ENCODE results near the gene MYH10.
"Not testable (repeated sequence)": the region's sequence is repeated elsewhere in the genome, so short reads cannot be mapped to it uniquely, and the experiment has no call there.

The MYH10 gene

DNA sequence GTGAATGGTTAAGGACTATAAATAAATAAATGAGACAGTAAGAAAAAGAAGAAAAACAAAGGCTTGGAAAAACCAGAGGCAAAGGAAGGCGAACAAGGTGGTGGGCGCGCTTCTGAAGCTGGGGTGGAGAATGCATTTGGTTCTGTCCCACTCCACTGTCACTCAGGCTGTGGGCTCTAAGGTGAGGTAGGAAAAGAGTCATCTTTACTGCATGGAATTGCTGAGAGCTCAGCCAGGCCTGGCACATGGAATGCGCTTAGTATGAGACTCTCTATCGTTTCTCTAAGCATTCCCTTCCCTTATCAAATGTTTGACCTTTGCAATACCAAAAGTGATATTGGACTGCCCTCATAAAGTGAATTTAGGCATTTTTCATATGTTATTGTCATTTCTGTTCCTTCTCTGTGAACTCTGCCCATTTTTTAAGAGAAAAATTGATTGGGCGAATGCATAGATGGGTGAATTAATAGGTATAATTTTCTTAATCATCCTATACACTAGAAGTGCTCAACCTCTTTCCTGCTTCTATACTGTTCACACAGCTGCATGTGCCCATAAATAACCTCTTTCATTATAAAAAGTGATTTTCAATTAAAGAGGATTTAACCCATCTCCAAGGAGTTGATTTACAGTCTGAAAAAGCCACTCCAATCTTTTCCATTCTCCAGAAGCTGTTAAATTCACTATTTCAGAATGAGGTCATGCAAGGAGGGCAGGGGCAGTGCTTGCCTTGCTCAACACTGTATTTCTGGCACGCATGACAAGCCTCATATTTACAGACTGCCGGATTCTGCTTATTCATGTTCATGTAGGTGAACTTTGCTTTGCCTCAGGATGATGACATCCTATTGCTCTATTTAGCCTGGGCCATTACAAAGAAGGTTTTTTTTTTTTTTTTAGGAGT is 87.7 kb downstream of the MYH10 start:
- peak; percentile 19 for DNase-seq

DNA sequence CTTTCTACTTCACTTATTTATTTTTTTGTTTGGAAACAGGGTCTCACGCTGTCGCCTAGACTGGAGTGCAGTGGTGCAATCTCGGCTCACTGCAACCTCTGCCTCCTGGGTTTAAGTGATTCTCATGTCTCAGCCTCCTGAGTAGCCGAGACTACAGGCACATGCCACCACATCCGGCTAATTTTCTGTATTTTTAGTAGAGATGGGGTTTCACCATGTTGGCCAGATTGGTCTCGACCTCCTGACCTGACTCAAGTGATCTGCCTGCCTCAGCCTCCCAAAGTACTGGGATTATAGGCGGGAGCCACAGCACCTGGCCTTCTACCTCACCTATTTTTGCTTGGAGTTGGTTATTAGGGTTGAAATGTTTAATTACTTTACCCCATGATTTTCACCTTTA is 90.5 kb downstream of the MYH10 start:
- DNase-seq = not testable (repeated sequence)

DNA sequence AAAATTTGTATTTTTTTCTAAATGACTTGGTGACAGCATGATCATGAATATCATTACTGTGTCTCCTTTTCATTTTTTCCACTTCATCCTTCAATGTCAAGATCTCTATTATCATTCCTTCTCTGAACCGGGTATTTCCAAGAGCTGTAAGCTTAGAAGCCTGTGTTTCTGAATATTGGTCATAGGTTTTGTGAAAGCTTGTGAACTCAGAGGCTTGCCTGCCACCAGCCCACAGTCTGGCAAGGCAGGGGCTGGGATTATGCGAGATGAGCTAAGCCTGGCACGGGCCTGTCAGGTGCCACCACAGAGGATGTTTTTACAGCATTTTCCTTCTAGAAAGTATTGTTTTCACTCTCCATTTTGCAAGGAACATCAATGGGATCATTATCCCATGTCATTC is 92.8 kb downstream of the MYH10 start:
- DNase-seq = no peak

DNA sequence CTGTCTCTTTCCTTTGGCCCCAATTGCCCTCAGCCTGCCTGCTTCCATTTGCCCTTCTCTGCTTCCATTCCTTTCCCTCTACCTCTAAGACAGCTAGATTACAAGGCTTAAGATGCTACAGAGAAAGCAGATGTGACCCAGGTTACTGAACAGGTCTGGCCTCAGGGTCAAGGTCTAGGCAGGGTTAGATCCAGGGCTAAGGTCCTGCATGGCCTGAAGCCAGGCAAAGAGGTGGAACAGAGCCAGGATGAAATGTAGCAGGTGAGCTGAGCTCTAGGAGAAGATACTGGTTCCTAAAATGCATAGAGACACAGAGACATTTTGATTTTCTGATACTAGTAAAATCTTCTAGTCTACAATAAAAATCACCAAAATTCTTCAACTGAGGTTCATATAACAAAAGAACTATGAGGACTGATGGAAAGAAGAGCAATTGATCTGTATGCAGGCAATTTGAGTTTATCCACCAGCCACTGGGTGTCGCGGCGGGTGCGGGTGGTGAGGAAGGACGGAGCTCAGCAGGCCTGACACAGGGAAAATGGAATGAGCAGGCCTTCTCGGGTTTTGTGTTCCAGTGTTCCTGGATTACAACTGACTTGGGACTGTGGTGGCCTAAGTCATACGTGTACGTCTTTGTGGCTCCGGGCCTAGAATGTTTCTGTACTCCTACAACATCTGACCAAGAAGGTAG is 95.9 kb downstream of the MYH10 start:
- DNase-seq = no peak

DNA sequence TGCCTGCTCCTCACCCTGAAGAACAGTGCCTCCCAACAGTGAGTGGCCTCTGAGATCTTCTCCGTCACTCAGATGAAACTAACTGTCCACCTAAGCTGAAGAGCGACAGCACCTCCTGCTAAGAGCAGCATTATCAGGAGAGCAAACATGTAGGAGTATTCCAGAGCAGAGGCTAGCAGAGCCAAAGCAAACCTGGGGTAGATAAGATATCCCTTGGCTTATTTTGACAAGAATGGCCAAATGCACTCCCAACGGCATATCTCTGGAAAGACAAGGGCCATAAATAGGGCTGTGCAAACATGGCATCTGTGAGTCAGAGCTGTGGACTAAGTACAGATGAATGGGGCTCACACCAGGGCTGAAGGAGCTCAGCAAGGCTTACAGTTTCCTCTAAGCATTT is 98.5 kb downstream of the MYH10 start:
- peak; percentile 8 for DNase-seq

DNA sequence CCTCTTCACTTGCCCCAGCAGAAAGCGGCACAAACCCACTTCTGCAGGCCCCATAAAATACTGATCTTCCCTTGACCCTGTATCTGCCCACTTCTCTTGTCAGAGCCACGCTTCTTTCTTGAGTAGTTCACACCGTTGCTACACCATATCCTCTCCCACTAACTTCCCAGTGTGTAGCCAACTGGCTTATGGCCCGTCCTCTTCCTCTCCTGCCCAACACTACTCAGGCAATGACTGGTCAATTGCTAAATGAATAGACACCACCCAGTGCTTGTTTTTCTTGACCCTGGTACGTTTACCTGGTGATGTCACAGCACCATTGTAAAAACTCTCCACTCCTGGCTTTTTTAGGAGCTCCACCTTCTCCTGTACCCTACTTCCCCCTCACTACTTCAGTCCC is 107.9 kb downstream of the MYH10 start:
- no peak for DNase-seq

DNA sequence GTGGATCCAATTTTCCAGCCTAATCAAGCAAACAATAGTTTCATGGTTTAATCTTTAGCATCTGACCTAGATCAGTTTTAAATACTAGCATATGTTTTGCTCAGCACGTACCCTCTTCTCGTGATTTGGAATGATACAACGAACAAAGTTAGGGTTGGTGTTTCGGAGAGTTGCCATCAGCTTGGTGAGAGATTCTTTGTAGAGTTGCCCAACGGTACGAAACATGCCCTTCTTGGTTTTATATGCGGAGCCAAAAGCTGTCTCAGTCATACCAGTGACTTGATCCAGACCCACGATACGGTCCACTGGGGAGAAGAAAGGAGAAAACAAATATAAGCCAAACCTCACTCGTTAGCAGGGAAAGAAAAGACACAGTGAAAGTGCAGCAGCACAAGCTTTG is 109.5 kb downstream of the MYH10 start:
- no peak for DNase-seq

DNA sequence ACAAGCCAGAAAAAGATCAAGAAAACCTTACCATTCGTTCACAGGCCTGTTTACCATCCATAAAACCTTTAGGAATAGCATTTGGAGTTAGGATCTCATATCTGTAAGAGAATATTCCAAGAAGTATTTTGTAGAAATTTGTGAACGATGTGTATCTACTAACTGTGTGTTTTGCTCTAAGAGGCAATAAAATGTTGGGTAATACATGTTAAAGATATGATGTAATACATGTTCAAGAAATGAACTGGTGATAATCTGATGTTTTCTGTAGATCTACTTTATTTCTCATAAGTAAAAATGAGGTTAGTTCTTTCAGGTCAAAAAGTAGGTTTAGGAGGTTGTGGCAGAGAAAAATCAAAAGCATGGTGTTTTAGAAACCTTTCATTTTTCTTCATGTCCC is 111.7 kb downstream of the MYH10 start:
- DNase-seq = no peak

DNA sequence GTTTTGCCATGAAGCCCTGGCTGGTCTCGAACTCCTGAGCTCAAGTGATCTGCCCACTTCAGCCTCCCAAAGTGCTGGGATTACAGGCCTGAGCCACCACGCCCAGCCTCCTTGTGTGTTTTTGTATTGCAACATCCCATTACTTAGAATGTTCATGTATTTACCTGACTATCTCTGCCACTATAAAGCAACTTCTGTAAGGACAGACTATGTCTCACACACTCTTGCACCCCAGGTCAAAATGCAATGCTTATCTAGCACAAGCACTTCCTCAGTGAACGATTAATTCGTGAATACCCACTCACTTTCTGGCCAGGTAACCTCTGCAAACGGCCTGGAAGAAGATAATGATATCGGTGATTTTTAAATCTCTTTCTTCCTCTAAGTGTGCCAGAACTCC is 112.2 kb downstream of the MYH10 start:
- no peak for DNase-seq

DNA sequence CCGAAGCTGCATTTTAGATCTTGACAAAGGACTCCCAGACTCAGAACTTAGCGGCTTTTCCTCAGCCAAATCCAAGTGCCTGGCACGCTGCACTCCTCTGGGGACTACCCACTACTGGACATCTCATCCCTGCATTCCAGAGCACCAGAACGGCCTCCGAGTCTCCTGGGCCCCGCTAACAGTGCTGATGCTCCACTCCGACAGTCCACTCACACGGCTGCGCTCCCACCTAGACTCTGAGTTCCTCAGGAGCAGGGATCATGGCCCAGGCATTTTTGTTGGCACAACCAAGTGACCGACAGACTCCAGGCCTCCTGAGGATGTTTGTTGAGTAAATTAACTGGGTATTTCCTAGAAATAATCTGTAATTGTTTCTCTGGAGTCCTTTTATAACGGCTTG is 115.7 kb downstream of the MYH10 start:
- no peak for DNase-seq

DNA sequence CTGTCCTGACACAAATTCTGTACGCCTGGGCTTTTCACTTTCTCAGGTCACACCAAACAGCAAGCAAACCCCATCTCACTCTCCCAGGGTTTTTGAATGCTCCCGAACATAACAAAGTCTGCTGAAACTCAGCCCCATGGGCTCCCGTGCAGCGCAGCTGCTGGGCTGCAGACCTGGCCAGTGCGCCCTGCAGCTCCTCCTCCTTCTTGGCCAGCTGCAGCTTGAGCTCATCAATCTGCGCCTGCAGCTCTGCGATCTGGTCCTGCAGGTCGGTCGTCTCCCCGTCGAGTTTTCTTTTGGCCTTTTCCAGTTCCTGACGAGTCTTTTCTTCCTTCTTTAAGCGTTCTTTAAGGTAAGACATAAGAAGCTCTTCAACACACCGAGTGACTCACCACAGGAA is 124.4 kb downstream of the MYH10 start:
- DNase-seq = no peak

DNA sequence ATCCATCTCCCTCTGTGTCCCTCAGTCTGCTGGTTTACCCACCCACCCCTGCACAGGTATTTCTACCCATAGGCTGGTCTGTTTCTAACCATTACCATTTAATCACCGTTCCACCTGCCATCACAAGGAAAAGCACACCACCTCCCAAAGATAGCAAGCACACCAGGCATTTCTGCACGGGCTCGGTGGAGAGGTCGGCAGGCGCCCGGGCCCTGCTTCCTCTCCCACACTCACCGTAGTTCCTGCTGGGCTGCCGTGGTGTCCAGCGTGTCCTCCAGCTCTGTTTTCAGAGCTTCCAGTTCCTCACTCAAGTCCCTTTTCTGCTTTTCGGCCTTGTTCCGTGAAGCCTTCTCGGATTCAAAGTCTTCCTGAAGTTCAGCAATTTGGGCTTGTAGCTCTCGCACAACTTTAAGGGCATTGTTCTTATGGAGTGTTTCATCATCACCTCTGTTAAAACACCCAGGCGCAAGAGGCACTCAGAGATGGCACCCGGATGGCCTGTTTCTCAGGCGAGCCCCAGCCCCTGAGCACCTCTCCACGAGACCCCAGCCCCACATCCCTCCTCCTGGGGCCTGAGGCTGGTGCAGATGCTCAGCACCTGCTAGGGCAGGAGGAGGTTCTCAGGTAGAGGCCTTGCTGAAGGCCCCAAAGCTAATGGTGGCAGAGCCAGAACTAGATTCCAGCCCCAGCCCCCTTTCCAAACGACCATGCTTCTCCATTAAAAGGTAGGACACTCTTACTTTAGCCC is 125.9 kb downstream of the MYH10 start:
- no peak for DNase-seq

DNA sequence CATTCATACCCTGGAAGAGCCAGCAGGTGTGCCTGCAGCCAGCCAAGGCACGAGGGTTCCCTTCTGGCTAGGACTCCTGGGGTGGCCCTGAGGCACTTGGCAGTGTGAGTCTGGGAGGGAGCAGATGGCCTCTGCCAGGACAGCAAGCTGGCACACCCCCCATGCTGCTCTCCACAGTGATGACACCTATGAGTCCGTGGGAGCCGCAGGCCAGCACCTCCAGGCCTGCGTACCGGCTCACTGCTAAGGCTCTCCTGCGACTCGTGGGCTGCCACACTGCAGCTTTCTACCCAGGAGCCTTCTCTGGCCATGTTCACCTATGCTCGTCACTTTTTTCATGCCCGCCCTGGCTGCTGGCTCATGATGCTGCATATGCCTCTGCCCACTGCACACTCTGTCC is 126.7 kb downstream of the MYH10 start:
- DNase-seq = no peak

DNA sequence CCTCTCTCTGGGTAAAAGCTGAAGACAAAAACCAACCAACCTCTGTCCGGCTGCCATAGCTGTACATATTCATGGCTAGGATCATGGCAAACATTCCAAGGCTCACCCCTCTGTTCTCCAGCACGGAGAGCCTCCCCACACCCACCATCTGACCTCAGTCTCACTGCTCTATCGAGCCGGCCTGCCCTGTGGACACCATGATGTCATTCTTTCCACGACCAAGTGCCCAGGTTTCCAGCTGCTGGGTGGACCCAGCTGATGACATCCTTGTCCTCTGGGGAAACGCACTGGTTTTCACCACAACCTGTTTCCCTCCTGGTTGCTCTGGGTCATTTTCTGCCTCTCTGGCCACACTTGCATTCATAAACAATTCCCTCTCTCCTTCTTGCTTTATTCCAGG is 127.2 kb downstream of the MYH10 start:
- no peak for DNase-seq

DNA sequence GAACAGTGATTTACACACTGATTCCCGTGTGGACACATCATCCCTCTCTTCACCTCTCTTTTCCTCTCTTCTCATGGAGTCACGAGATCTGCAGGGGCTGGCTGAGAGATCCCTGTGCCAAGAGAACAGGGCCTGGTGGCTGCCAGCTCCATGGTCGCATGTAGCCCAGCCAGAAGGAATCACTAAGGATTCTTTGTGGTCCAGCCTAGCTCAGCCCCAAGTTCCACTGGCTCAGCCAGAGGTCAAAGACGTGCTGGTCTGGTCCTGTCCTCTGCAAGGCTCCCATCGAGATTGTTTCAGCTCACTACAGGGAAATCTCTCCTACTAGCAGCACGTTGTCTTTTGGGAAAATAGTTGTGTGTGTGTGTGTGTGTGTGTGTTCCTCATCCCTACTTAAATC is 128.4 kb downstream of the MYH10 start:
- DNase-seq = no peak

DNA sequence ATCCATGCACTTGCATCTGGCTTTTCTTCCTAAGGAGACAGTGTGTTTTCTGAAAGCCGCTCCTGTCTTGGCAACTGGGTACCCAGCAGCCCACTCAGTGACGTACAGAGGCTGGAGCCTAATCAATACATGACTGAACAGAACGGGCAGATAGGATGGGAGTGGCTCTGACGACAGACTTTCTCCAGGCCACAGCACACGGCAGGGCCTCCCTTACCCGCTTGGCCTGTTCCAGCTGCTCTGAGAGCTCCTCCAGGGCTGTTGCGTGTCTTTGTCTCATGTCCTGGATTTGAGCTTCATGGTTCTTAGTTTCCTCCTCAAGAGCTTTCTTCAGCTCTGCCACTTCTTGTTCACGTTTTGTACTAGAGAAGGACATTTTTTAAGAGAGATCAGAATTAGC is 129.9 kb downstream of the MYH10 start:
- no peak for DNase-seq

DNA sequence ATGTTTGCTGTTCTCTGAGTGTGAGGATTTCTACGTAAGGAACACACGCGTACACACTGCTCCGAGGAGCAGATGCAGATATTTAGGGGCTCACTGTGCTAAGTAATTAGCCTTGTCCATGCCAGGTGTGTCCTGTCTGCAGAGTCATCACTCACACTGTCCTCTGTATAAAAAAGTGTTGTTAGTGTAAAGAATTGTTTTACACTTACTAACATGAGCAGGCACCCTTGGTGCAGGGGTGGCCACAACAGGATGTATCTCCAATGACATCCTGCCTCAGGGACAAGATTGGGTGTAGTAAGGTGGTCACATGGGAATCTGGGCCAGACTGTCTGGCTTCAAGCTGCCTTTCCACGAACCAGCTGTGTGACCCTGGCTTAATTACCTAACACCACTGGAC is 130.9 kb downstream of the MYH10 start:
- DNase-seq = no peak

DNA sequence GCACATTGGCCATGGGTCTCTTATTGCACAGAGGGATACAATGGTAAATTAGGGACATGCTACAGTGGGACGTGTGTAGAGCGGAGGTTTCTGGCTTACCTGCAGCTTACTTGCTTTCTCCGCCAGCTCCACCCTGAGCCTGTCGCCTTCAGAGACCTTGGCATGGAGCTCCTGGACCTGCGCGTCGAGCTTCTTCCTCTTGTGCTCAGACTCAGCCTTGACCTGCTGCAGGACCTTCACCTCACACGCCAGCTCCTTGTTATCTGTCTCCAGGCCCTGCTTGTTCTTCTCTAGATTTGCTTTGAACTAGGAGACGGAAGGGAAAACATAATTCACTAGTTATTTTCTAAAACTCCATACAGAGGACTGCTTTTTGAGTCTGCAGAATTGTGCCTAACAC is 131.4 kb downstream of the MYH10 start:
- no peak for DNase-seq

DNA sequence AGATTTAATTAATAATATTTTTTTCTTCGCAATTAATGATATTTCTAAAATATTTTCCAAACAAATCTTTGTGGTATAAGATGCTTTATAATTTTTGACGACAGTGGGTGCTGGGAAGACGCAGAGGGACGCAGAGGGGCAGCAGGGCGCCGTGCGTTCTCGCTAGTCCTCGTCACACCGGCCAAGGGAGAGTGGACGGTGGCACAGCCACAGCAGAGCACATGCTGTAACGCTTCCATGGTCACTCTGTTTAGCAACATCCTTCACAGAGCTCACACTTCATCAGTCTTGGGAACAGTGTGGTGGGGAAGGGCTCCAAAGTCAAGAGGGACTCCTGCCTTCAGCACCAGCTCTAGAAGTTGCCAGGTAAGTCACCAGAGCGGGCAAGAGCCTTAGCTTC is 134.4 kb downstream of the MYH10 start:
- no peak for DNase-seq

DNA sequence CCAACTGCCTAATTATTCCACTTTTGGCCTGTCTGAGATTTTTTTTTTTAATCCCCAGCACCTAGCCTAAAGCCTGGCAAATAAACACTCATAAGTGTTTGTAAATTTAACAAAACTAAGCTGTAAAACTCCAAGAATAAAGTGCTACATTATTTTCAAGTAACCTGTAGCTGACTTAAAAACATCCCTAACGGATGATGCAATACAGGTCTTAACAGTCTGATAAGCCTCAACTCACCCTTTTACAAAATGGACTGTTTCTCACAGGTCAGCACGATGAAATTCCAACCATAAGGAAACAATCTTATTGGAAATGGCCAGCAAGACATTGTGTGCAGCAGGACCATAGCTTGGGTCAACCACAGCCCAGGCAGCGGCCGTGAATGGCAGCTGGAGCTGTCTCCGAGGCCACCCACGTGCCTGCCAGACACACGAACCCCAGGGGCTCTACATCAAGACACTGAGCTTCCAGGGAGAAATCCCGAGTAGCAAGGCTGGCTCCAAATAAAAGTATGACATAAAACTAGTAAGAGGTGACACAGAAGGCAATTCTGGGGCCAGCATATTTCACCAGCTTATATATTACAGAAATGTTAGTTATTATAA is 135.9 kb downstream of the MYH10 start:
- no peak for DNase-seq

DNA sequence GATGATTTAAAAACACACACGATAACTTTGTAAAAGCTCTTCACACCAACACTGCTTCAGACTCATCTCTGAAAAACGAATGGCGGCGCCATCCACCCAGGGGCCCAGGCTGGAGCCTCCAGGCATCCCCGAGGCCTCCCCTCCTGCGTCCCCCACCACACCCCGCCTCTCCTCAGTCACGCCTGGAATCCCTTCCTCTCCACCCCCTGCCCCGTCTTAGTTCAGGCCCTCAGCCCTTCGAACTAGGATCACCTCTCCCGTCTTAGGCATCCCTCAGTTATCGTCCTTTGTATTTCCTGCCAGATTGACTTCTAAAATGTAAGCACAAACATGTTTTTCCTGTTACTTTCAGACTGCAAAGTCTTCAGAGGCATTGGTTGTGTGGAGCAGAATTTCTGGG is 136.5 kb downstream of the MYH10 start:
- no peak for DNase-seq

DNA sequence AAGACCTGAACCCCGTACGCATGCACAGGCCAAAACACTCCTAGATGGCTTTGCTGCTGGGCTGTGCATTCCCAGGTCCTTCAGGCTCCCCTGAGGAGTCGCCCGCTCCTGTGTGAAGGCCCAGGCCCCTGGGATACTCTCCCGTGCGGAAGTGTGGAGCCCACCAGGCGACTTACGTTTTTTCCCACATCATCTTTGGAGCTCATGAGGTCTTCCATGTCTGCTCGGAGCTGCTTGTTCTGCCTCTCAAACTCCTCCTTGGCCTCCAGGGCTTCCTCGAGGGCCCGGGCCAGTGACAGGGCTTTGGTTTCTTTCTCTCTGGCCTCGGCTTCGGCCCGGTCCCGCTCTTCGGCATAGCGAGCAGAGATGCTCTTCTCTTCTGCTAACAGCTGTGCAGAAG is 138.4 kb downstream of the MYH10 start:
- no peak for DNase-seq

DNA sequence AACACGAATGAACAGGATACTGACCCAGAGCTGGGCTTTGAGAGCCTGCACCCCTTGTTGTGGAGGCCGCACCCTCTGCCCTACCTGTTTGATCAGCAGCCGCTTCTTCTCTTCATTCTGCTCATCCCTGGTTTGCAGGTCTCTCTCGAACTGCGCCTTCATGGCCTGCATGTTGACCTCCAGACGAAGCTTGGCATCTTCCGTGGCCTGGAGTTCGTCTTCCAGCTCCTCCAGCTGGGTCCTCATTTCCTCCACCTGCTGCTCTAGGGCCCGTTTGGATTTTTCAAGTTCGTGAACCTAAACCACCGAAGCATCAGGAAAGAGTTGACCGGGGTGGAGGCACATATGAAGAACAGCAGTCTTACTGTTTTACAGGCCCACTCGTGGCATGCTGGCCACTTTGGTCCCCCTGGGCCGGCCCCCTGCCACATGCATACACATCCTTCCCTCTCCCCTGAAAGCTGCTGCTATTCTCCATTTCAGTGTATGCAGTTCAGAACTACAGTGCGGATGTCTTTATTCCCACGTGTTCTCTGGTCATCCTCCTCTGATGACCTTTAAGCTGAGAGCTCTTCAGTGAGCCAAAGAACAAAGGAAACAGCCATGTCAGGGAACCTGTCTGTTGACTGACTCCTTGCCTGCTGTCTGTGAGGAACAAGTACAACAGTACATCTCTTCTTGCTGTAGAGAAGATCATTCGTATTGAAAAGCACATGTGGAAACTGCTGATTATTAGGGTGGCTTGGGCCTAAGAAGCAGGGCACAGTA is 140.1 kb downstream of the MYH10 start:
- no peak for DNase-seq
